ENCODE results near the gene RASA3. TPM values are rescaled to one million over a fixed set of nuclear protein-coding genes. Genes with fewer than 3 reads are reported as not detected.

The RASA3 gene
- total and polyA plus RNA-seq, 2 donors (not counting 3 experiments of a cell fraction or from before 2014, with no cell fraction given) = 26.5 to 53.8 TPM

GRCh38 chr13:114123876-114124275 lies 8.5 kb downstream of the RASA3 start:
- CTCF ChIA-PET = no interaction called here

More at GRCh38 chr13:114123876-114124275, 8.5 kb downstream of the RASA3 start:
- no peaks in the 10 kb centered on the region for H3K9me1 ChIP-seq (replicated peaks; ENCODE audit: control insufficient read depth, extremely low read depth, insufficient read depth, low read length)
- no peaks in the 10 kb centered on the region for H4K20me1 ChIP-seq (replicated peaks; ENCODE audit: control insufficient read depth, extremely low read depth, insufficient read depth, low read length)
- peaks cover 77% of the 10 kb centered on the region for H3K79me2 ChIP-seq (ENCODE audit: control insufficient read depth, insufficient read depth, low read length)
- no peak overlapping the region for H3K9ac ChIP-seq (replicated peaks; ENCODE audit: extremely low read depth, insufficient read depth, low read length)
- POLR2A ChIA-PET = no interaction called here
- BruUV-seq (replicated peaks) = no TSS peak
- no peak overlapping the region for H3K27ac ChIP-seq (ENCODE audit: insufficient read depth, low read depth, low read length)
- H3K36me3 ChIP-seq (ENCODE audit: control insufficient read depth in 2 of 2, extremely low read depth in 1 of 2, insufficient read depth in 2 of 2, low read length in 2 of 2) = no peaks in the 10 kb centered on the region
- H3K4me3 ChIP-seq (replicated peaks in 1 of 3; ENCODE audit: insufficient read depth in 1 of 3, low read depth in 1 of 3, low read length in 3 of 3) = no peak overlapping the region
- DNase-seq (ENCODE audit: low read depth, low spot score) = no peak
- H3K27me3 ChIP-seq (ENCODE audit: control insufficient read depth in 2 of 2, insufficient read depth in 2 of 2, low read length in 2 of 2) = no peaks in the 10 kb centered on the region
- H2AFZ ChIP-seq (ENCODE audit: low read depth, low read length) = no peak overlapping the region
- no peaks in the 10 kb centered on the region for H3K9me3 ChIP-seq (replicated peaks; ENCODE audit: control insufficient read depth, insufficient read depth, low read length)
- intact Hi-C loops (cut with micrococcal nuclease) = no loop called here
- dilution Hi-C loops (cut with MboI; ENCODE audit: extremely low pct_ligation_motif_present, low sequenced_read_pairs) = no loop called here
- TF ChIP-seq MYC (IDR thresholded peaks at IDR 0.05; ENCODE audit: low read depth, low read length) (no peak), GATA2 (IDR thresholded peaks at IDR 0.05; ENCODE audit: insufficient read depth, insufficient read length, low read depth, low read length) (no peak), FOS (IDR thresholded peaks at IDR 0.05; ENCODE audit: borderline replicate concordance, insufficient read depth, low read length) (no peak), JUN (IDR thresholded peaks at IDR 0.05; ENCODE audit: borderline replicate concordance, insufficient read depth, insufficient read length, low read depth) (no peak), MAX (IDR thresholded peaks at IDR 0.05; ENCODE audit: insufficient read depth, insufficient read length) (no peak), CTCF (IDR thresholded peaks at IDR 0.05; ENCODE audit: extremely low read depth in 1 of 2, insufficient read depth in 1 of 2, low read depth in 1 of 2, low read length in 2 of 2) (no peak), POLR2A (IDR thresholded peaks at IDR 0.05; ENCODE audit: low read depth, low read length) (no peak), EZH2 (IDR thresholded peaks at IDR 0.05; ENCODE audit: borderline replicate concordance, low read depth, low read length, severe bottlenecking) (no peak), POLR2AphosphoS5 (IDR thresholded peaks at IDR 0.05; ENCODE audit: insufficient read depth, low read depth, low read length) (no peak)
- H3K4me2 ChIP-seq (ENCODE audit: insufficient read depth, low read length) = no peak overlapping the region
- H3K4me1 ChIP-seq (ENCODE audit: control insufficient read depth, extremely low read depth, insufficient read depth, low read length) = peaks cover 33% of the 10 kb centered on the region
- FAIRE-seq = no peak

Data from endothelial cell of umbilical vein (primary cell).